ENCODE results near the gene C10orf105. TPM values are rescaled to one million over a fixed set of nuclear protein-coding genes. Genes with fewer than 3 reads are reported as not detected.

The C10orf105 gene
- total RNA-seq, 1 donor from 2014 or later, result 0.15 TPM

DNA sequence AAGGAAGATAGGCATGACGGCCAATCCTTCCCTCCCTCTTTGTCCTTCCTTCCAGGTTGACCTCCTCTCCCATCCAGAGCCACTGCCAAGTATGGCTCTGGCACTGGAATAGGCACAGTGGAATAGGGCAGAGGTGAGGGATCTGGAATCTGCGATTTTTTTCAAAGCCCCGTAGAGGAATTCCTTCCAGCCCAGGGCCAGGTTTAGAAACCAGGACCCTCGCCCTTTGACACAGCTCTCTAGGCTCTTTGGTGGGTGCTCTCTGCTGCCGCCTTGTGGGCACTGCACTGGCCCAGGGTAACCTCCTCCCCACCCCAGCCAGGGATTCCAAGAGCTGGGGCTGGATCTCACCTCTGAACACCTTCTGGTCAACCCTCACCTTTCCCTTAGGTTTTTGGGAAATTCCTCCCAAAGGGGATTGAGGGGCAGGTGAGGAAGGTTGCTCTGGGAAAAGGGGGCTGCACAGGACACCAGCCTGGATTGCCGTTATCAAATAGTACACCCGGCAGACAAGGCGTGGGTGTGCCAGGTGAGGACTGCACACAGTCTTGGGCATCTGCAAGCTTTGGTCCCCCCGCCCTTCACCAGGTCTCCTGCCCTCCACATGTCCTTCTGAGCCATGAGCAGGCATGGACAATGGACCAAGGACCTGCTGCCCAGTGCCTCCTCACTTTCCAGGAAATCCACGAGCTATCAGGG lies 22.8 kb downstream of the C10orf105 start:
- H3K27ac Mint-ChIP-seq (ENCODE audit: unreplicated experiment), result no peak overlapping the region
- peak; percentile 76 for DNase-seq (ENCODE audit: low spot score)
- peaks cover 5% of the 10 kb centered on the region for H3K27me3 Mint-ChIP-seq (ENCODE audit: unreplicated experiment)
- H3K4me1 Mint-ChIP-seq (ENCODE audit: unreplicated experiment), result peaks cover 13% of the 10 kb centered on the region
- no peak overlapping the region for H3K4me3 Mint-ChIP-seq (ENCODE audit: unreplicated experiment)
- H3K9me3 Mint-ChIP-seq (ENCODE audit: unreplicated experiment), result no peaks in the 10 kb centered on the region
- peak; percentile 78 for TF ChIP-seq CTCF (IDR thresholded peaks at IDR 0.05; ENCODE audit: unreplicated experiment)
- no peaks in the 10 kb centered on the region for H3K36me3 Mint-ChIP-seq (ENCODE audit: low read depth, unreplicated experiment)

DNA sequence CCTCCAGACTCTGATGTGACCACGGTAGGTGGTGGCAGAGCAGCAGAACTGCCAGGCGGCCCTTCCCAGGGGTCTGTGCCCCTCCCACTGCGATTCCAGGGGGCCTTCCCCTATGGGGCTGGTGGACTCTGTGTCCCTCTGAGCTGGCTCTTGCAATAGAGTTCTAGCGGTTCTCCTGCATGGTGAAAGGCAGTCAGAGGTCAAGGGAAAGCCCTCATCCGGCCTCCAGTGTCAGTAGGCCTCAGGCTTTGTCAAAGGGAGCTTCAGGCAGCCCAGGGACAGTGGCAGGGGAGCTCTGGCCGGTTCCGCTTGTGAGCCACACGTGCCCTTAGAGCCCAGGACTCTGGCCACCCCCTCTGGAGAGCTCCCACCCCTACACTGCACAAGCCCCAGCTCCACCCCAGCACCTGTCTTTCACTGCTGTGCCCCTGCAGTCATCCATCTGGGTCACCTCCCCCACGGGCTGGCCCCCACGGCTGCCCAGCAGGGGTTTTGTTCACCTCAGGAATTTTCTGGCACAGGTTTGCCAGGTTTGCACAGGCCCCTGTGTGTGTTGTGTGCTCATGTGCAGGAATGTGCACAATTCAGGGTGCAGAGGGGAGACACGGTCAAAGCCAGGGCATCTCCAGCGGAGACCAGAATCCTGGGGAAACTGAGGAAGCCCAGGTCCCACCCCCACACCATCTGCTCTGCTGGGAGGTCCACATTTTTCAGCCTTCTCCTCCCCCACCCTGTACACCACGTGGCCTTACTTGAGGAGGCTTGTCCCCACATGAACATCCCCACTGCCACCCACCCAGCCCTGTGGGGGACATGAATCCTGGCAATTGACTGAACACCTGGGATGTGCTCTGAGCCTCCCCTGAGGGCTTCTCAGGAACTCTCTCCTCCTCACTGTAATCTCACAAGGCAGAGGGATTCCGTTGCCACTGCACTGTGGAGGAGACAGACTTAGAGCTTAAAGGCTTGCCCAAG lies 23.8 kb downstream of the C10orf105 start:
- H3K27ac Mint-ChIP-seq (ENCODE audit: unreplicated experiment), result no peak overlapping the region
- DNase-seq (ENCODE audit: low spot score), result no peak
- peaks cover 13% of the 10 kb centered on the region for H3K4me1 Mint-ChIP-seq (ENCODE audit: unreplicated experiment)
- no peaks in the 10 kb centered on the region for H3K36me3 Mint-ChIP-seq (ENCODE audit: low read depth, unreplicated experiment)
- peaks cover 3% of the 10 kb centered on the region for H3K27me3 Mint-ChIP-seq (ENCODE audit: unreplicated experiment)
- H3K9me3 Mint-ChIP-seq (ENCODE audit: unreplicated experiment), result no peaks in the 10 kb centered on the region
- no peak overlapping the region for H3K4me3 Mint-ChIP-seq (ENCODE audit: unreplicated experiment)
- no peak for TF ChIP-seq CTCF (IDR thresholded peaks at IDR 0.05; ENCODE audit: unreplicated experiment)

- DNase-seq (ENCODE audit: low spot score), result no peak
- H3K9me3 Mint-ChIP-seq (ENCODE audit: unreplicated experiment), result no peaks in the 10 kb centered on the region
- H3K36me3 Mint-ChIP-seq (ENCODE audit: low read depth, unreplicated experiment), result no peaks in the 10 kb centered on the region
- H3K4me3 Mint-ChIP-seq (ENCODE audit: unreplicated experiment), result no peak overlapping the region
- no peak overlapping the region for H3K27ac Mint-ChIP-seq (ENCODE audit: unreplicated experiment)
- no peak for TF ChIP-seq CTCF (IDR thresholded peaks at IDR 0.05; ENCODE audit: unreplicated experiment)
- H3K4me1 Mint-ChIP-seq (ENCODE audit: unreplicated experiment), result peaks cover 13% of the 10 kb centered on the region
- peaks cover 3% of the 10 kb centered on the region for H3K27me3 Mint-ChIP-seq (ENCODE audit: unreplicated experiment)
Observed at GRCh38 chr10:71694567-71694968, 25.0 kb downstream of the C10orf105 start.

DNA sequence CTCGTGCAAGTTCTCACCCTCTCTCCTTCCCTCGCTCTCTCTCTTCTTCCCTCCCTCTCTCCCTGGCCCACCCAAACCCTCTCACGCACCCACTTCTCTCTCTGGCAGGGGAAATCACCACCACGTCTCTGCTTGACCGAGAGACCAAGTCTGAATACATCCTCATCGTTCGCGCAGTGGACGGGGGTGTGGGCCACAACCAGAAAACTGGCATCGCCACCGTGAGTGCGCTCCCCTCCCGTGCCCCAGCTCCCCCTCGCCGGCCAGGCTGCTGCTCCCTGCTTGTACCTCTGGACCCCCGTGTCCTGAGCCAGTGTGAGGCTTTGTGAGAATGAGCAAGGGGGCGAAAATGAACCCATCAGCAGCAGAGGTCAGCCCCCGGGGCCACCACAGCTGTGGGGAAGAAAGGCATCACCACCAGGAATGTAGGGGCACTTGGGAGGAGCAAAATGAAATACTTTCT lies 25.5 kb downstream of the C10orf105 start:
- H3K4me1 Mint-ChIP-seq (ENCODE audit: unreplicated experiment), result peaks cover 13% of the 10 kb centered on the region
- no peak overlapping the region for H3K4me3 Mint-ChIP-seq (ENCODE audit: unreplicated experiment)
- no peaks in the 10 kb centered on the region for H3K36me3 Mint-ChIP-seq (ENCODE audit: low read depth, unreplicated experiment)
- peak overlapping the region; percentile 92 for H3K27ac Mint-ChIP-seq (ENCODE audit: unreplicated experiment)
- H3K9me3 Mint-ChIP-seq (ENCODE audit: unreplicated experiment), result no peaks in the 10 kb centered on the region
- no peak for TF ChIP-seq CTCF (IDR thresholded peaks at IDR 0.05; ENCODE audit: unreplicated experiment)
- DNase-seq (ENCODE audit: low spot score), result no peak
- H3K27me3 Mint-ChIP-seq (ENCODE audit: unreplicated experiment), result peaks cover 3% of the 10 kb centered on the region
